HEK293 (cell line): ENCODE results near the gene RRP12.

Experiments used
- PRDM1 ChIP-seq: fragments of 450-650 bp; formaldehyde crosslinking; IDR thresholded peaks from 2 replicates; pipeline ENCODE4; 2016; ENCODE audit warnings: missing biosample characterization, missing genetic modification characterization
- ZBTB48 ChIP-seq: fragments of 450-650 bp; formaldehyde crosslinking; IDR thresholded peaks from 2 replicates; pipeline ENCODE4 v1.5.1; 2016; ENCODE audit warnings: missing biosample characterization, missing genetic modification characterization
- ZNF292 ChIP-seq: fragments of 450-650 bp; formaldehyde crosslinking; IDR thresholded peaks from 2 replicates; pipeline ENCODE4 v1.5.1; 2016; ENCODE audit warnings: low read depth, missing biosample characterization, missing genetic modification characterization, borderline replicate concordance
- ZNF596 ChIP-seq: fragments of 450-650 bp; IDR thresholded peaks from 2 replicates; pipeline ENCODE4 v1.5.0; 2018; ENCODE audit warnings: missing biosample characterization, mild to moderate bottlenecking, missing genetic modification characterization, moderate library complexity
- ZNF791 ChIP-seq: fragments of 450-650 bp; formaldehyde crosslinking; IDR thresholded peaks from 2 replicates; pipeline ENCODE4 v1.5.1; 2016; ENCODE audit warnings: missing biosample characterization, missing genetic modification characterization
- TF ChIP-seq, protein P1 (sequence below): fragments of 450-650 bp; formaldehyde crosslinking; IDR thresholded peaks from 2 replicates; pipeline ENCODE4 v1.5.1; 2016; ENCODE audit warnings: missing biosample characterization, missing genetic modification characterization
- TF ChIP-seq, protein P2 (sequence below): fragments of 450-650 bp; formaldehyde crosslinking; IDR thresholded peaks from 2 replicates; pipeline ENCODE4 v1.5.1; 2016; ENCODE audit warnings: missing biosample characterization, missing genetic modification characterization
- TF ChIP-seq, protein P3 (sequence below): fragments of 450-650 bp; formaldehyde crosslinking; IDR thresholded peaks from 2 replicates; pipeline ENCODE4 v1.5.1; 2016; ENCODE audit warnings: missing biosample characterization, missing genetic modification characterization, low read depth
- TF ChIP-seq, protein P4 (sequence below): fragments of 450-650 bp; formaldehyde crosslinking; IDR thresholded peaks from 2 replicates; pipeline ENCODE4 v1.5.1; 2017; ENCODE audit warnings: missing biosample characterization, missing genetic modification characterization
- TF ChIP-seq, protein P5 (sequence below): fragments of 450-650 bp; formaldehyde crosslinking; IDR thresholded peaks from 2 replicates; pipeline ENCODE4 v1.5.1; 2016; ENCODE audit warnings: missing biosample characterization, missing genetic modification characterization

DNA sequence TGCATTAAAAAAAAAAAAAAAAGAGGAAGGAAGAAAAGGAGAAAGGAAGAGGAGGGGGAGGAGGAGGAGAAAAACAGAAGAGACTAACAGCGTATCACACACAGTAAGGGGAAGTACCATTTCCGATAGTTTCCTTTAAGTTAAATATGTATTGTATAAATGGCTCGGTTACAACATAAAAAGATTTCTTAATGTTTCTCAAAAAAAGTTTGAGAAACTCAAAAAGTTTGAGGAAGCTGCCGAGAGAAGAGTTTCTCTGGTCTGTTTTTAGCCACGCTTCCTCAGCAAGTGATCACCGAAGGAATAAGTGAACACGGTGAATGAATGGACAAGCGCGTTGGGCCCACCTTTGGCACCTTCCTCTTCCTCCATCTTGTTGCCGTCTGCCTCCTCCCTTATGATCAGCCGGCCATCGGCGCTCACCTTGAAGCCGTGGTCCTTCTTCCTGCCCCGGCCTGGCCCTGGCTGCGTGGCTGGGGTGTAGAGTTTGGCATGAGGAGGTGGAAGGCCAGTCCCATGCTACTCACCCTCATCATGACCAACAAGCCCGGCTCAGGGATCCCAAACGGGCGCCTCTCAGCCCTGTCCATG, 35.3 kb downstream of the RRP12 start:
- TF ChIP-seq, protein P1, sequence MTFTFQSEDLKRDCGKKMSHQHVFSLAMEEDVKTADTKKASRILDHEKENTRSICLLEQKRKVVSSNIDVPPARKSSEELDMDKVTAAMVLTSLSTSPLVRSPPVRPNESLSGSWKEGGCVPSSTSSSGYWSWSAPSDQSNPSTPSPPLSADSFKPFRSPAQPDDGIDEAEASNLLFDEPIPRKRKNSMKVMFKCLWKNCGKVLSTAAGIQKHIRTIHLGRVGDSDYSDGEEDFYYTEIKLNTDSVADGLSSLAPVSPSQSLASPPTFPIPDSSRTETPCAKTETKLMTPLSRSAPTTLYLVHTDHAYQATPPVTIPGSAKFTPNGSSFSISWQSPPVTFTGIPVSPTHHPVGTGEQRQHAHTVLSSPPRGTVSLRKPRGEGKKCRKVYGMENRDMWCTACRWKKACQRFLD (tag by site-specific recombination), result no peak
- TF ChIP-seq ZBTB48 (tag by site-specific recombination), result no peak
- TF ChIP-seq ZNF596 (tag by site-specific recombination), result no peak
- TF ChIP-seq, protein P2, sequence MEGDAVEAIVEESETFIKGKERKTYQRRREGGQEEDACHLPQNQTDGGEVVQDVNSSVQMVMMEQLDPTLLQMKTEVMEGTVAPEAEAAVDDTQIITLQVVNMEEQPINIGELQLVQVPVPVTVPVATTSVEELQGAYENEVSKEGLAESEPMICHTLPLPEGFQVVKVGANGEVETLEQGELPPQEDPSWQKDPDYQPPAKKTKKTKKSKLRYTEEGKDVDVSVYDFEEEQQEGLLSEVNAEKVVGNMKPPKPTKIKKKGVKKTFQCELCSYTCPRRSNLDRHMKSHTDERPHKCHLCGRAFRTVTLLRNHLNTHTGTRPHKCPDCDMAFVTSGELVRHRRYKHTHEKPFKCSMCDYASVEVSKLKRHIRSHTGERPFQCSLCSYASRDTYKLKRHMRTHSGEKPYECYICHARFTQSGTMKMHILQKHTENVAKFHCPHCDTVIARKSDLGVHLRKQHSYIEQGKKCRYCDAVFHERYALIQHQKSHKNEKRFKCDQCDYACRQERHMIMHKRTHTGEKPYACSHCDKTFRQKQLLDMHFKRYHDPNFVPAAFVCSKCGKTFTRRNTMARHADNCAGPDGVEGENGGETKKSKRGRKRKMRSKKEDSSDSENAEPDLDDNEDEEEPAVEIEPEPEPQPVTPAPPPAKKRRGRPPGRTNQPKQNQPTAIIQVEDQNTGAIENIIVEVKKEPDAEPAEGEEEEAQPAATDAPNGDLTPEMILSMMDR, result no peak
- TF ChIP-seq, protein P3, sequence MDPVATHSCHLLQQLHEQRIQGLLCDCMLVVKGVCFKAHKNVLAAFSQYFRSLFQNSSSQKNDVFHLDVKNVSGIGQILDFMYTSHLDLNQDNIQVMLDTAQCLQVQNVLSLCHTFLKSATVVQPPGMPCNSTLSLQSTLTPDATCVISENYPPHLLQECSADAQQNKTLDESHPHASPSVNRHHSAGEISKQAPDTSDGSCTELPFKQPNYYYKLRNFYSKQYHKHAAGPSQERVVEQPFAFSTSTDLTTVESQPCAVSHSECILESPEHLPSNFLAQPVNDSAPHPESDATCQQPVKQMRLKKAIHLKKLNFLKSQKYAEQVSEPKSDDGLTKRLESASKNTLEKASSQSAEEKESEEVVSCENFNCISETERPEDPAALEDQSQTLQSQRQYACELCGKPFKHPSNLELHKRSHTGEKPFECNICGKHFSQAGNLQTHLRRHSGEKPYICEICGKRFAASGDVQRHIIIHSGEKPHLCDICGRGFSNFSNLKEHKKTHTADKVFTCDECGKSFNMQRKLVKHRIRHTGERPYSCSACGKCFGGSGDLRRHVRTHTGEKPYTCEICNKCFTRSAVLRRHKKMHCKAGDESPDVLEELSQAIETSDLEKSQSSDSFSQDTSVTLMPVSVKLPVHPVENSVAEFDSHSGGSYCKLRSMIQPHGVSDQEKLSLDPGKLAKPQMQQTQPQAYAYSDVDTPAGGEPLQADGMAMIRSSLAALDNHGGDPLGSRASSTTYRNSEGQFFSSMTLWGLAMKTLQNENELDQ (tag by site-specific recombination), result no peak
- TF ChIP-seq, protein P4, sequence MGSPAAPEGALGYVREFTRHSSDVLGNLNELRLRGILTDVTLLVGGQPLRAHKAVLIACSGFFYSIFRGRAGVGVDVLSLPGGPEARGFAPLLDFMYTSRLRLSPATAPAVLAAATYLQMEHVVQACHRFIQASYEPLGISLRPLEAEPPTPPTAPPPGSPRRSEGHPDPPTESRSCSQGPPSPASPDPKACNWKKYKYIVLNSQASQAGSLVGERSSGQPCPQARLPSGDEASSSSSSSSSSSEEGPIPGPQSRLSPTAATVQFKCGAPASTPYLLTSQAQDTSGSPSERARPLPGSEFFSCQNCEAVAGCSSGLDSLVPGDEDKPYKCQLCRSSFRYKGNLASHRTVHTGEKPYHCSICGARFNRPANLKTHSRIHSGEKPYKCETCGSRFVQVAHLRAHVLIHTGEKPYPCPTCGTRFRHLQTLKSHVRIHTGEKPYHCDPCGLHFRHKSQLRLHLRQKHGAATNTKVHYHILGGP (tag by site-specific recombination), result no peak
- TF ChIP-seq, protein P5, sequence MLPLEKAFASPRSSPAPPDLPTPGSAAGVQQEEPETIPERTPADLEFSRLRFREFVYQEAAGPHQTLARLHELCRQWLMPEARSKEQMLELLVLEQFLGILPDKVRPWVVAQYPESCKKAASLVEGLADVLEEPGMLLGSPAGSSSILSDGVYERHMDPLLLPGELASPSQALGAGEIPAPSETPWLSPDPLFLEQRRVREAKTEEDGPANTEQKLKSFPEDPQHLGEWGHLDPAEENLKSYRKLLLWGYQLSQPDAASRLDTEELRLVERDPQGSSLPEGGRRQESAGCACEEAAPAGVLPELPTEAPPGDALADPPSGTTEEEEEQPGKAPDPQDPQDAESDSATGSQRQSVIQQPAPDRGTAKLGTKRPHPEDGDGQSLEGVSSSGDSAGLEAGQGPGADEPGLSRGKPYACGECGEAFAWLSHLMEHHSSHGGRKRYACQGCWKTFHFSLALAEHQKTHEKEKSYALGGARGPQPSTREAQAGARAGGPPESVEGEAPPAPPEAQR (tag by site-specific recombination), result no peak
- no peak for TF ChIP-seq ZNF791 (tag by site-specific recombination)
- no peak for TF ChIP-seq ZNF292 (tag by site-specific recombination)
- TF ChIP-seq PRDM1 (tag by site-specific recombination), result no peak
